ENCODE data around the gene DEAF1.
A peak's percentile ranks its signal among the peaks of the same experiment; 100 is the strongest.
"Not testable (repeated sequence)": the region's sequence is repeated elsewhere in the genome, so short reads cannot be mapped to it uniquely, and the experiment has no call there.

Gene DEAF1, protein sequence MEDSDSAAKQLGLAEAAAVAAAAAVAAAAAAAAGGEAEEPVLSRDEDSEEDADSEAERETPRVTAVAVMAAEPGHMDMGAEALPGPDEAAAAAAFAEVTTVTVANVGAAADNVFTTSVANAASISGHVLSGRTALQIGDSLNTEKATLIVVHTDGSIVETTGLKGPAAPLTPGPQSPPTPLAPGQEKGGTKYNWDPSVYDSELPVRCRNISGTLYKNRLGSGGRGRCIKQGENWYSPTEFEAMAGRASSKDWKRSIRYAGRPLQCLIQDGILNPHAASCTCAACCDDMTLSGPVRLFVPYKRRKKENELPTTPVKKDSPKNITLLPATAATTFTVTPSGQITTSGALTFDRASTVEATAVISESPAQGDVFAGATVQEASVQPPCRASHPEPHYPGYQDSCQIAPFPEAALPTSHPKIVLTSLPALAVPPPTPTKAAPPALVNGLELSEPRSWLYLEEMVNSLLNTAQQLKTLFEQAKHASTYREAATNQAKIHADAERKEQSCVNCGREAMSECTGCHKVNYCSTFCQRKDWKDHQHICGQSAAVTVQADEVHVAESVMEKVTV

DNA sequence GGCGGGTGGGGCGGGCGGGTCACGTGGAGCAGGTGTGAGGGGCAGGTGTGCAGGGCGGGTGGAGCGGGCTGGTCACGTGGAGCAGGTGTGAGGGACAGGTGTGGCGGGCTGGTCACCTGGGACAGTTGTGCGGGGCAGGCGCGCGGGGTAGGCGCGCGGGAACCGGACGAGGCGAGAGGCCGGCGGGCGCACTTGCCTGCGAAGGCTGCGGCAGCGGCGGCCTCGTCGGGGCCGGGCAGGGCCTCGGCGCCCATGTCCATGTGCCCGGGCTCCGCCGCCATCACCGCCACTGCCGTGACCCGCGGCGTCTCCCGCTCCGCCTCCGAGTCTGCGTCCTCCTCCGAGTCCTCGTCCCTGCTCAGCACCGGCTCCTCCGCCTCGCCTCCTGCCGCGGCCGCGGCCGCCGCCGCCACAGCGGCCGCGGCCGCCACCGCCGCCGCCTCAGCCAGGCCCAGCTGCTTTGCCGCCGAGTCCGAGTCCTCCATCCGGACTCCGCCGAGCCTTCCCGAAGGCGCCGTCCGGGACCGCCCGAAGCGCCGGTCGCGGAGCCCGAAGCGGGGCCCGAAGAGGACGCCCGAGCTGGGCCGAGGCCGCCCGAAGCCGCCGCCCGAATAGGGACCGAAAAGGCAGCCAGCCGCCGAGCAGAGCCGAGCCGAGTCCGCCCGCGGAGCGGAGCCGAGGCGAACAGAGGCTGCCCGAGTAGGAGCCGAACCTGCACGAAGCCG, at the start of gene DEAF1:
Gene DEAF1, minus strand, starts transcription at position 660 of the 725 bp plus-strand sequence. Its CDS starts 175 bp downstream, at position 485.
- peak; percentile 98 for DNase-seq (ENCODE audit: extremely low read depth in 1 of 2, low read depth in 1 of 2)

GRCh38 chr11:742571-743201, 47.7 kb upstream of the DEAF1 start:
- no peak for DNase-seq (ENCODE audit: extremely low read depth in 1 of 2, low read depth in 1 of 2)

- no peak for DNase-seq (ENCODE audit: extremely low read depth in 1 of 2, low read depth in 1 of 2)
These were observed 47.1 kb upstream of the DEAF1 start for GRCh38 chr11:742156-742546.

DNA sequence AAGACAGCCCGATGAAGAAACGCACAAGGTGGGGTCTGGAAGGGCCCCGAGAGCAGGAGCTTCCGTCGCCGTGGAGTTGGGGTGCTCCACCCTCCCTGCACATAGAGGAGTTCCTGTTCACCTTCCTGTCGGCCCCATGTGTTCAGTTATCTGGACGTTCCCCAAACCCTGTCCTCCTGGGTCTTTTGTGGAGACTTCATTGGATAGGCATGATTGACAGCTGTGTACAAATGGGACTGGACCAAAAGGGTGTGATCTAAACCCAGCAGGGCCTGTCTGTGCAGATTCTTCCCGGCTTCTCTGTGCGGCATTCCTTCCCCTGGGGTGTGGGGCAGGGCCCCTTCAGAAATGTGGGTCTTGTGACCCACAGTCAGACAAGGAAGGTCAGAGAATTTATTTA, 42.9 kb upstream of the DEAF1 start:
- DNase-seq (ENCODE audit: extremely low read depth in 1 of 2, low read depth in 1 of 2) = not testable (repeated sequence)

DNA sequence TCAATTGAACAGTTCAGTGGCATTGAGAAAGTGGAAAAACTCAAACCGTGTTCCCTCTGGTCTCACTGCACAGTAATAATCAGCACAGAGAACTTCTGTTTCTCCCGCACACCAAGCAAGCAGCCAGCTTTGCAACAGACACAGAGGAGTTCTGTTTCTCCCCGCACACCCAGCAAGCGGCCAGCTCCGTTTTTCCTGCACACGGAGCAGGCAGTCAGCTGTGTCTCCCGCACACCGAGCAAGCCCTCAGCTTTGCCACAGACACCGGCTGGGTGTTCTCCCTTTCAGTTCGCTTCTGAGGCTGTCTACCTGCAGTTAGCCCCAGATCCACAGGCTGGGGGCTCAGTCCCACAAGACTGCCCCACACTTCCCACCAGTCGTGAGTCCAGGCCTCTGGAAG, 42.3 kb upstream of the DEAF1 start:
- no peak for DNase-seq (ENCODE audit: extremely low read depth in 1 of 2, low read depth in 1 of 2)

DNA sequence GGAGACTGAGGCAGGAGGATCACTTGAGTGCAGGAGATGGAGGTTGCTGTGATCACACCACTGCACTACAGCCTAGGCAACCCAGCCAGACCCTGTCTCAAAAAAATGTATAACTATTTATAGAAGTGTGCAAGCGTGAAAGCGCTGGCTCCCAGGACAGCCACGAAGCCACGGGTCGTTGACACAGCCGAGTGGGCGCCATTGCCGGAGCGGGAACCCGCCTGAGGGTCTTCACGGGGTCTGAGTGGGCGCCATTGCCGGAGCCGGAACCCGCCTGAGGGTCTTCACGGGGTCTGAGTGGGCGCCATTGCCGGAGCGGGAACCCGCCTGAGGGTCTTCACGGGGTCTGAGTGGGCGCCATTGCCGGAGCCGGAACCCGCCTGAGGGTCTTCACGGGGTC, 39.5 kb upstream of the DEAF1 start:
- not testable (repeated sequence) for DNase-seq (ENCODE audit: extremely low read depth in 1 of 2, low read depth in 1 of 2)

DNA sequence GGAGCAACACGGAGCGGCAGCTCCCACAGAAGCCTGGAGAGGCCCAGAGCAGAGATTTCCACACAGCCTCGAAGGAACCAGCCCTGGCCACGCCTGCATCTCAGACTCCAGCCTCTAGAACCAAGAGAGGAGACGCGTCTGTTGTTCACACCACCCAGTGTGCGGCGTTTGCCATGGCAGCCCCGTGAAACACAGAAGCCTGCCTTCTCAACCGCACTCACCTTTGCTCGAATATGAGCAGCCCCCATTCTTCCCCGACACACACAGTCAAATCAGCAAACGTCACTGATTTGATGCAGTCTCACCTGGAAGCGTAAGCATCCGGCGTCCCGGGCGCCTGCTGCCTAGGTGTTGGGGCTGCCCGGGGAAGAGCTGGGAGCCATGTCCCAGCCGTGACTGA, 38.0 kb upstream of the DEAF1 start:
- no peak for DNase-seq (ENCODE audit: extremely low read depth in 1 of 2, low read depth in 1 of 2)

DNA sequence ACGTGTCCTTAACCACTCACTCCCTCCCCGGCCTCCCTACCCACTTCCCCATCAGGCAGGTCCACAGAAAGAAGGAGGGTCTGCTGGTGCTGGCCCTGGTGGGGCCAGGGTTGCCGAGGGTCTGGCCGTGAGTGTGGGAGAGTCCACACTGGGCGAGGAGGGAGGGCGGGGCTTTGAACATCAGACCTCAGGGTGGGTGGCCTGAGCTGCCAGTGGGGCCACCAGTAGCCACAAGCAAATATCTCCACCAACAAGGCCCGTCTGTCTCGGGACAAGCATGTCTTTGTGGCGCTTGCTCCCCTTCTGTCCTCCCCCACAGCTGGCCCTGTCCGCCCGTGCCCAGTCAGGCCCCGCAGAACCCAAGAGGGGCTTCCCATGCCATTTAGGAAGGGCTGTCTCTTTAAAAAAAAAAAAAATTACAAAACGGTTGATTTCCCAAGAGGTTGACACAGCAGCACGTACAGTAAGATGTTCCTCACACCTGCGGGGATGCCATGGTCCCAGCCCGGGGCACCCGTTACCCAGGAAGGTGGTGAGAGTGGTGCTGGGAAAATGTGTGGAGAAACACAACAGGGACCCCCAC, 34.6 kb upstream of the DEAF1 start:
- no peak for DNase-seq (ENCODE audit: extremely low read depth in 1 of 2, low read depth in 1 of 2)

GRCh38 chr11:728901-729491, 34.0 kb upstream of the DEAF1 start:
- DNase-seq (ENCODE audit: extremely low read depth in 1 of 2, low read depth in 1 of 2) = no peak

DNA sequence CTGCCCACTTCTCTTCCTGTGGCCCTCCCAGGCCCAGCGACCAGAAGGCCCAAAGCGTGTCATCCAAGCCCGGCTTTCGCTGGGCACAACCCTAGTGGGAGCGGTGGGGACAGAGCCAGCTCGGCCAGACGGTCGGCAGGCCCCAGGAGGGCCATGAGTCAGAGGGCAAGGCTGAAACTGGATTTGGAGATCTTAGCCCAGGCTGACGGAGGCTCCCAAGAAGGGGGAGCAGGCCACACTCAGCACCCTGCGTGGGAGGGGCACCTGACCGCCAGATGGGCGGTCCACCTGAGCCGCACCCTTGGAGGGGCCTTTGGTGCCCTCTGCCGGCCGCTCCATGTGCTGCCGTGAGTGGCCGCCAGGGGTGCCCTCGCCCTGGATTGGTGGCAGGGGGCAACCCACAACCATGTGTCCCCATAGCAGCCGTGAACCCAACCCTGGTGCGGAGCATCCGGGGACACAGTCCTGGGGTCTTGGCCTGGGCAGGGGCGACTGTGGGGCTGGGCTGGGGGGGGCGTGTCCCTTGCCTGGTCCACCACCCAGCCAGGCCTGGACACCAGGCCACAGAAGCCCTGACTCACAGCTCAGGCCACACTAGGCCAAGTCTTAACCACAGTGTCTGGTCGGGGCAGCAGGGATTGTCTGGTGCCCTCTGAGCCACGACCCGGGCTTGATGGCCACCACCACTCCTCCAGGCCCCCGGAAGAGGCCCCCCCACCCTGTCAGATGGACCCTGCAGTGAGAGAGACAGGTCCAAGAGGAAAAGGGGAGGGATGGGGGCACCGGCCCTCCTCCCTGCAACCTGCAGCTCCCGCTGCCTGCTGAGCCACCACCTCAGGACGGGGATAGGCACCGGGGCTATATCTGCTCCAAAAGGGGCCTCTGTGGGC, 33.1 kb upstream of the DEAF1 start:
- DNase-seq (ENCODE audit: extremely low read depth in 1 of 2, low read depth in 1 of 2) = peak; percentile 42 to 74

DNA sequence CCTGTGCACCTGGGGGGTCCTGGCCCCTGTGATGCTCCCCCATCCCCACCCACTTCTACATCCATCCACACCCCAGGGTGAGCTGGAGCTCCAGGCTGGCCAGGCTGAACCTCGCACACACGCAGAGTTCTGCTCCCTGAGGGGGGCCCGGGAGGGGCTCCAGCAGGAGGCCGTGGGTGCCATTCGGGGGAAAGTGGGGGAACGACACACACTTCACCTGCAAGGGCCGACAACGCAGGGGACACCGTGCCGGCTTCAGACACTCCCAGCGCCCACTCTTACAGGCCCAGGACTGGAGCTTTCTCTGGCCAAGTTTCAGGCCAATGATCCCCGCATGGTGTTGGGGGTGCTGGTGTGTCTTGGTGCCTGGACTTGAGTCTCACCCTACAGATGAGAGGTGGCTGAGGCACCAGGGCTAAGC, 32.3 kb upstream of the DEAF1 start:
- no peak for DNase-seq (ENCODE audit: extremely low read depth in 1 of 2, low read depth in 1 of 2)

GRCh38 chr11:726278-727220, 31.5 kb upstream of the DEAF1 start:
- peak in 1 of 2 donors; percentile 42 for DNase-seq (ENCODE audit: extremely low read depth in 1 of 2, low read depth in 1 of 2)

DNA sequence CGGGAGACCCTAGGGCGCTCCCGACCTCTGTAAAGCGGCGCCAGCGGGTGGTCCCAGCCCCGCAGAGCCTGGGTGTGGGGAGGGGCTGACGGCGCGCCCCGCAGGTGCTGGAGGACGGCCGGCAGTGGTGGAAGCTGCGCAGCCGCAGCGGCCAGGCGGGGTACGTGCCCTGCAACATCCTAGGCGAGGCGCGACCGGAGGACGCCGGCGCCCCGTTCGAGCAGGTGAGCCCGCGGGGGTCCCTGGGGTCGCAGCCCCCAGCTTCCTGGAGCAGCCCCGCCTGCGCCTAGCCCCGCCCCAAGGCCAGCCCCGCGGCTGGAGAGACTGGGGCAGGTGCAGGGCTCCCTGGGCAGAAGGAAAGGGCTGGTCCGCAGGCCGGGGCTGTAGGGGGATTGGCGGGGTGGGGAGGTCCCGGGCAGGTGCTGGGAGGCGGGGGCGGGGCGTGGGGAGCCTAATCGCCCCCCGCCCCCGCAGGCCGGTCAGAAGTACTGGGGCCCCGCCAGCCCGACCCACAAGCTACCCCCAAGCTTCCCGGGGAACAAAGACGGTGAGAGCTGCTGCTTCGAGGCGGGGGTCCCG, 30.7 kb upstream of the DEAF1 start:
- DNase-seq (ENCODE audit: extremely low read depth in 1 of 2, low read depth in 1 of 2) = no peak

DNA sequence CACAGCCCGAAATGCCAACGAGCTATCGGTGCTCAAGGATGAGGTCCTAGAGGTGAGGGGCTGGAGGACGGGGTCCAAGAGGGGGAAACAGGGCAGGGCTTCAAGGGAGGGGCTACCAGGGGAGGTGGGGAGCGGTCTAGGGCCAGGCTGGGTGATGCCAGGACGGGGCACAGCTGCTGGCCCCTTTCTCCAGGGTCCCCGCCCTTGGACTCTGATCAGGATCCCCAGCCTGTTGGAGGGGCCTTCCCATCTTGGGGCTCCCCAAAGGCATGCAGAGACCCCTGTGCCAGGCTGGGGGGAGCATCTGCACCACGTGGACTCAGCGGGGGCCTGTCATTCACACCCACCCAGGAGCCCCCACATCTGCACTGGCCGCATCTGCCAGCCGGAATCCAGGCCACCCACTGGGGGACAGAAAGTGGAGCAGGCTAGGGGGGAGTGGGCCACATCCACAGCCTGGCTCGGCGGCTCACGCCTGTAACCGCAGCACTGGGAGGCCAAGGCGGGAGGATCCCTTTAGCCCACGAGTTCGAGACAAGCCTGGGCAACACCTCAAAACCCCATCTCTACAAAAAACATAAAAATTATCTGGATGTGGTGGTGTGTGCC, 29.9 kb upstream of the DEAF1 start:
- DNase-seq (ENCODE audit: extremely low read depth in 1 of 2, low read depth in 1 of 2) = no peak

DNA sequence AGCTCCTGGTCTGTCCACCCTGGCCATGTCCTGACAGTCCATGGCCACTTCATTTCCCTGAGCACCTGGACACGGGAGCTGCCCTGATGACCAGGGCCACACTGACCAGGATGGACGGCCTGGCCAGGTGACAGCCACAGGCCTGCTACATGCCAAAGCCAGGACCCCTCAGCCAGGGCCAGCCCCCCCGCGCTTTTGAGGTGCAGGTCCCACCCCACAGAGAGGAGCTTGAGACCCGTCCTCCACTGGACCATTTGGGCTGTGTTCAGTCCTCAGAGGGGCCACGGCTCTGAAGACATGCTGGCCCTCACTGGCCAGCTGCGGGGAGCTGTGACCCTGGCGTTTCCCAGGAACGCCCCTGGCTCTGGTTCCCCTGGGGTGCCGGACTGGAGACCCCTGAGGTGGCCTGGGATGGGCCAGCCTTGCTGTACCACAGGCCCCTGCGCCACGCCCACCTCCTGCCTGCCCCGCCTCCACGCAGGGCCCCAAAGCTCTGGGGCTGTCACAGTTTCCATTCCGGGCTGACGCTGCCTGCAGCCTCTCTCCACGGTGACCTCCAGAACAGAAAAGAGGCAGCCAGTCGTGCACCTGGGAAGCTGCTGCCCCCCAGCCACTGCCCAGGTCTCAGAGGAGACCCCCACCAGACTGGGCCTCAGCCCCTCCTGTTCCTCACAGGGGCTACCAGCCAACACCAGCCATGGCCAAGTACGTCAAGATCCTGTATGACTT, 29.2 kb upstream of the DEAF1 start:
- no peak for DNase-seq (ENCODE audit: extremely low read depth in 1 of 2, low read depth in 1 of 2)

DNA sequence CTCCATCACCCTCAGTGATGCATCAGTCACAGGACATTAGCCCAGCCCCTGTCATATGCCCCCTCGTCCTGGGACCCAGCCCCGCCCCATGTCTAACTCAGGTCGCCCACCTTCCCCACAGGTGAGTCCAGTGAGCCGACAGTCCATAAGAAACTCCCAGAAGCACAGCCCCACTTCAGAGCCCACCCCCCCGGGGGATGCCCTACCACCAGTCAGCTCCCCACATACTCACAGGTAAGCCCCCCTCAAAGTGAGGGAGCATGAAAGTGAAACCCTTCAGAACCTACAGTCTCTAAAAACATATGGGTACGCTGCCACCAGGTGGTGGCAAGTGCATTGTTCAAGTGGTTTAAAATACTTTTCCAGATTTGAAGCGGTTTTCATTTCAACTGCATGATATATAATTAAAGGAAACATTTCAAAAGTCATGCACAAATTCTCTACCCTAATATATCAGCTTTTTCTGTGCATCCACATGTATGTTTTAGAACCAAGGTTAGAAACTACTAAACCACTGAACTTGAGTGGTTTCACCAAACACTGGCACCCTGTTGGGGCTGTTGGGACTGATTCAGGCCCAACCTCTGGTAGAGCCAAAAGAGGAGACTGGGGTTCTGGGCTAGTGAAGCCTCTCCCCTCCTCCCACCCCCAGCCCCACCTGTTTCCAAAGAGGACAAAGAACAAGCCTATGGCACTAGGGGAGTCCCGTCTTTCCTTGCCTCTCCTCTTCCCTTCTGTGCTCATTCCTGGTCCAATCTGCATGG, 28.3 kb upstream of the DEAF1 start:
- DNase-seq (ENCODE audit: extremely low read depth in 1 of 2, low read depth in 1 of 2) = peak in 1 of 2 donors; percentile 21
